GM18868 (cell line): ENCODE results near the gene MCEMP1.

Source experiments
- ATAC-seq: cut with Tn5 transposase; IDR thresholded peaks from one replicate; pipeline ENCODE4 v1.9.1; 2021; ENCODE audit warnings: mild to moderate bottlenecking, moderate library complexity; ENCODE audit not compliant: unreplicated experiment

MCEMP1 gene

DNA sequence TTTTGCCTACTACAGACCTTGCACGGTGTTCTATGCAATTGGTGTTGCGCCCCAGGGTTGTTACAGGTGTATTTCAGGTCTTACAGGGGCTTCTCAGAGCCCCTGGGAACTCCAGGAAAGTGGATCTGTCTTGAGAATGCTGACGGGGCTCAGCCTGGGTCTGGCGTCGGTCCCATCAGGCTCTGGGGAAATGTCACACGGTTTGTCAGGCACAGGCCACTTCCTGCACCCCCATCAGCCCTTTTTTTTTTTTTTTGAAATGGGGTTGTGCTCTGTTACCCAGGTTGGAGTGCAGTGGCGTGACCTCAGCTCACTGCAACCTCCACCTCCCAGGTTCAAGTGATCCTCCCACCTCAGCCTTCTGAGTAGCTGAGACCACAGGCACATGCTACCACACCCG lies 41.8 kb downstream of the MCEMP1 start:
- no peak for ATAC-seq

- no peak for ATAC-seq
Observed at GRCh38 chr19:7720351-7720750, 43.5 kb downstream of the MCEMP1 start.

DNA sequence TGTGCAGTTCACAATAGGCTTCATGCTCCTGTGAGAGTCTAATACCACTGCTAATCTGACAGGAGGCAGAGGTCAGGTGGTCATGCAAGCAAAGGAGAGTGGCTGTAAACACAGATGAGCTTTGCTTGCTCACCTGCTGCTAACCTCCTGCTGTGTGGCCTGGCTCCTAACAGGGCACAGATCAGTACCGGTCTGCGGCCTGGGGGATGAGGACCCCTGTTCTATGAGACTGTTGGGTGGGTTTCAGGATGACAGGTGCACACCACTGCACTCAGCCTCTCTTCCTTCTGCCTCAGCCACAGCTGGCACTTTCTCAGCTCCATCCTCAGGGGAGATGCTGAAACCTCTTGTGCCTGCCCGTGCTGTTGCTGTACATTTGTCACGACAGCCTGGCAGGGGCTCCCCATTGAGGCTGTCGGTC lies 45.4 kb downstream of the MCEMP1 start:
- no peak for ATAC-seq

- ATAC-seq: no peak
Observed at GRCh38 chr19:7725791-7726190, 48.9 kb downstream of the MCEMP1 start.

GRCh38 chr19:7729211-7729610 lies 52.3 kb downstream of the MCEMP1 start:
- ATAC-seq: no peak
